ENCODE measurements around the gene TMEM132C. TPM values are rescaled to one million over a fixed set of nuclear protein-coding genes. Genes with fewer than 3 reads are reported as not detected.

The TMEM132C gene
- total RNA-seq, 2 experiments from 2014 or later = not detected

GRCh38 chr12:128312661-128313060, 45.7 kb downstream of the TMEM132C start:
- no peak for ATAC-seq
- peaks cover 6% of the 10 kb centered on the region for H3K9me3 Mint-ChIP-seq (ENCODE audit: low read depth)
- H3K4me3 Mint-ChIP-seq = no peak overlapping the region
- no peaks in the 10 kb centered on the region for H3K4me1 Mint-ChIP-seq
- CTCF ChIA-PET = no interaction called here
- H3K27ac Mint-ChIP-seq = no peak overlapping the region
- no peaks in the 10 kb centered on the region for H3K27me3 Mint-ChIP-seq
- no peaks in the 10 kb centered on the region for H3K36me3 Mint-ChIP-seq
- DNase-seq = no peak

- CTCF ChIA-PET = no interaction called here
- Mint-ChIP-seq H3K27me3 (no peaks in the 10 kb centered on the region), H3K4me3 (no peak overlapping the region)
Observed at GRCh38 chr12:128313931-128314330, 47.0 kb downstream of the TMEM132C start.

GRCh38 chr12:128314611-128315010, 47.6 kb downstream of the TMEM132C start:
- Mint-ChIP-seq H3K36me3 (no peaks in the 10 kb centered on the region), H3K9me3 (ENCODE audit: low read depth) (peaks cover 10% of the 10 kb centered on the region), H3K27me3 (no peaks in the 10 kb centered on the region), H3K4me3 (no peak overlapping the region), H3K27ac (no peak overlapping the region), H3K4me1 (no peaks in the 10 kb centered on the region)
- CTCF ChIA-PET = no interaction called here
- ATAC-seq (no peak), DNase-seq (no peak)

More at GRCh38 chr12:128313931-128314330, 47.0 kb downstream of the TMEM132C start:
- ATAC-seq (no peak), DNase-seq (no peak)
- no peaks in the 10 kb centered on the region for H3K36me3 Mint-ChIP-seq
- H3K9me3 Mint-ChIP-seq (ENCODE audit: low read depth) = peaks cover 8% of the 10 kb centered on the region
- no peak overlapping the region for H3K27ac Mint-ChIP-seq
- H3K4me1 Mint-ChIP-seq = no peaks in the 10 kb centered on the region

- H3K27ac Mint-ChIP-seq = no peak overlapping the region
- ATAC-seq = no peak
Observed at GRCh38 chr12:128316078-128316477, 49.1 kb downstream of the TMEM132C start.

GRCh38 chr12:128316973-128317526, 50.1 kb downstream of the TMEM132C start:
- H3K4me1 Mint-ChIP-seq = no peaks in the 10 kb centered on the region
- H3K36me3 Mint-ChIP-seq = no peaks in the 10 kb centered on the region
- no peaks in the 10 kb centered on the region for H3K27me3 Mint-ChIP-seq
- DNase-seq = no peak
- no peak for ATAC-seq
- CTCF ChIA-PET = no interaction called here
- H3K9me3 Mint-ChIP-seq (ENCODE audit: low read depth) = peaks cover 12% of the 10 kb centered on the region
- no peak overlapping the region for H3K27ac Mint-ChIP-seq
- no peak overlapping the region for H3K4me3 Mint-ChIP-seq

More at GRCh38 chr12:128316078-128316477, 49.1 kb downstream of the TMEM132C start:
- H3K27me3 Mint-ChIP-seq = no peaks in the 10 kb centered on the region
- CTCF ChIA-PET = no interaction called here
- H3K4me3 Mint-ChIP-seq = no peak overlapping the region
- no peaks in the 10 kb centered on the region for H3K4me1 Mint-ChIP-seq
- H3K9me3 Mint-ChIP-seq (ENCODE audit: low read depth) = peaks cover 8% of the 10 kb centered on the region
- no peak for DNase-seq
- no peaks in the 10 kb centered on the region for H3K36me3 Mint-ChIP-seq

- no peak for ATAC-seq
- CTCF ChIA-PET = no interaction called here
- peaks cover 17% of the 10 kb centered on the region for H3K9me3 Mint-ChIP-seq (ENCODE audit: low read depth)
- no peaks in the 10 kb centered on the region for H3K4me1 Mint-ChIP-seq
- no peaks in the 10 kb centered on the region for H3K27me3 Mint-ChIP-seq
- no peaks in the 10 kb centered on the region for H3K36me3 Mint-ChIP-seq
- no peak for DNase-seq
- no peak overlapping the region for H3K4me3 Mint-ChIP-seq
- H3K27ac Mint-ChIP-seq = no peak overlapping the region
Observed at GRCh38 chr12:128318341-128318740, 51.4 kb downstream of the TMEM132C start.

GRCh38 chr12:128318946-128319345, 52.0 kb downstream of the TMEM132C start:
- ATAC-seq (no peak), DNase-seq (no peak)
- Mint-ChIP-seq H3K36me3 (no peaks in the 10 kb centered on the region), H3K27me3 (no peaks in the 10 kb centered on the region), H3K4me3 (no peak overlapping the region), H3K4me1 (no peaks in the 10 kb centered on the region), H3K9me3 (ENCODE audit: low read depth) (peaks cover 17% of the 10 kb centered on the region), H3K27ac (no peak overlapping the region)
- CTCF ChIA-PET = no interaction called here

GRCh38 chr12:128322341-128322740, 55.4 kb downstream of the TMEM132C start:
- no peak overlapping the region for H3K27ac Mint-ChIP-seq
- no peaks in the 10 kb centered on the region for H3K27me3 Mint-ChIP-seq
- DNase-seq = no peak
- no peak for ATAC-seq
- no peak overlapping the region for H3K4me3 Mint-ChIP-seq
- peaks cover 21% of the 10 kb centered on the region for H3K9me3 Mint-ChIP-seq (ENCODE audit: low read depth)
- no peaks in the 10 kb centered on the region for H3K4me1 Mint-ChIP-seq
- H3K36me3 Mint-ChIP-seq = no peaks in the 10 kb centered on the region
- CTCF ChIA-PET = no interaction called here

GRCh38 chr12:128323145-128323920, 56.4 kb downstream of the TMEM132C start:
- H3K27ac Mint-ChIP-seq = no peak overlapping the region
- H3K36me3 Mint-ChIP-seq = no peaks in the 10 kb centered on the region
- CTCF ChIA-PET = no interaction called here
- DNase-seq (no peak), ATAC-seq (no peak)
- H3K4me1 Mint-ChIP-seq = no peaks in the 10 kb centered on the region
- H3K9me3 Mint-ChIP-seq (ENCODE audit: low read depth) = peaks cover 21% of the 10 kb centered on the region
- no peaks in the 10 kb centered on the region for H3K27me3 Mint-ChIP-seq
- no peak overlapping the region for H3K4me3 Mint-ChIP-seq

- CTCF ChIA-PET = no interaction called here
- no peaks in the 10 kb centered on the region for H3K27me3 Mint-ChIP-seq
- no peak overlapping the region for H3K27ac Mint-ChIP-seq
- ATAC-seq = no peak
- no peaks in the 10 kb centered on the region for H3K36me3 Mint-ChIP-seq
- no peaks in the 10 kb centered on the region for H3K4me1 Mint-ChIP-seq
- H3K9me3 Mint-ChIP-seq (ENCODE audit: low read depth) = peaks cover 17% of the 10 kb centered on the region
- no peak overlapping the region for H3K4me3 Mint-ChIP-seq
- no peak for DNase-seq
Observed at GRCh38 chr12:128325646-128326045, 58.7 kb downstream of the TMEM132C start.

GRCh38 chr12:128326406-128326805, 59.4 kb downstream of the TMEM132C start:
- Mint-ChIP-seq H3K4me1 (no peaks in the 10 kb centered on the region), H3K36me3 (no peaks in the 10 kb centered on the region), H3K27ac (no peak overlapping the region), H3K4me3 (no peak overlapping the region), H3K27me3 (no peaks in the 10 kb centered on the region), H3K9me3 (ENCODE audit: low read depth) (peaks cover 16% of the 10 kb centered on the region)
- no peak for DNase-seq
- CTCF ChIA-PET = no interaction called here
- no peak for ATAC-seq

- Mint-ChIP-seq H3K9me3 (ENCODE audit: low read depth) (peaks cover 7% of the 10 kb centered on the region), H3K4me1 (no peaks in the 10 kb centered on the region), H3K36me3 (no peaks in the 10 kb centered on the region), H3K27ac (no peak overlapping the region), H3K4me3 (no peak overlapping the region), H3K27me3 (no peaks in the 10 kb centered on the region)
- CTCF ChIA-PET = no interaction called here
- no peak for ATAC-seq
- no peak for DNase-seq
Observed at GRCh38 chr12:128328961-128329360, 62.0 kb downstream of the TMEM132C start.

- H3K27ac Mint-ChIP-seq = no peak overlapping the region
- H3K4me3 Mint-ChIP-seq = no peak overlapping the region
- peaks cover 4% of the 10 kb centered on the region for H3K9me3 Mint-ChIP-seq (ENCODE audit: low read depth)
- H3K36me3 Mint-ChIP-seq = no peaks in the 10 kb centered on the region
- DNase-seq (no peak), ATAC-seq (no peak)
- CTCF ChIA-PET = no interaction called here
- H3K4me1 Mint-ChIP-seq = no peaks in the 10 kb centered on the region
- H3K27me3 Mint-ChIP-seq = no peaks in the 10 kb centered on the region
Observed at GRCh38 chr12:128336204-128337070, 69.5 kb downstream of the TMEM132C start.

GRCh38 chr12:128337071-128337345, 70.0 kb downstream of the TMEM132C start:
- Mint-ChIP-seq H3K4me3 (no peak overlapping the region), H3K9me3 (ENCODE audit: low read depth) (peaks cover 3% of the 10 kb centered on the region), H3K27me3 (no peaks in the 10 kb centered on the region), H3K36me3 (no peaks in the 10 kb centered on the region), H3K4me1 (no peaks in the 10 kb centered on the region), H3K27ac (no peak overlapping the region)
- CTCF ChIA-PET = no interaction called here
- ATAC-seq = no peak
- DNase-seq = no peak
